Spinal cord (tissue), 10 donors: ENCODE results near the gene PVALEF. TPM values are rescaled to one million over a fixed set of nuclear protein-coding genes. Genes with fewer than 3 reads are reported as not detected.

Experiments
- DNase-seq, 6 donors: peaks; one replicate each; pipeline versions ENCODE4 v3.0.0 to v3.0.0-alpha.2; 2013 to 2015; ENCODE audit warnings: low spot score in 6 of 6, low read depth in 4 of 6
- H3K27ac ChIP-seq: one replicate; pipeline ENCODE4 v1.5.1; 2013; ENCODE audit warnings: low read depth, low read length, control low read depth
- H3K27me3 ChIP-seq: one replicate; pipeline ENCODE4 v1.6.1; 2013; ENCODE audit warnings: low read length; ENCODE audit not compliant: control insufficient read depth, insufficient read depth
- H3K36me3 ChIP-seq: one replicate; pipeline ENCODE4 v1.6.1; 2013; ENCODE audit warnings: low read length; ENCODE audit not compliant: control insufficient read depth, insufficient read depth
- H3K4me1 ChIP-seq: one replicate; pipeline ENCODE4 v1.6.1; 2013; ENCODE audit warnings: low read length; ENCODE audit not compliant: control insufficient read depth, insufficient read depth
- H3K4me3 ChIP-seq: one replicate; pipeline ENCODE4 v1.5.1; 2013; ENCODE audit warnings: low read depth, low read length, control low read depth
- H3K9me3 ChIP-seq: one replicate; pipeline ENCODE4 v1.6.1; 2013; ENCODE audit warnings: low read length; ENCODE audit not compliant: control insufficient read depth, insufficient read depth
- WGBS: methylation state at CpG from one replicate; pipeline ENCODE4 v1.1.5; 2013; ENCODE audit warnings: missing lambda C conversion rate; ENCODE audit not compliant: insufficient coverage; 5-methylcytosine and 5-hydroxymethylcytosine counted together
- polyA plus RNA-seq, 2 donors: library from polyadenylated mRNA; unstranded; fragments of 120-200 nt; gene quantifications; one replicate each; pipeline ENCODE4 v1.2.1, GENCODE V29; 2013; ENCODE audit not compliant: insufficient read length in 2 of 2
- total RNA-seq, 2 donors: library from RNA; depleted of rRNA in 1 of 2; stranded (reverse); fragments of 120-200 nt in 1 of 2; fragments of >200 nt in 1 of 2; gene quantifications; one replicate each; pipeline versions ENCODE4 v1.2.3 to v1.2.4, GENCODE V29; 2013 to 2014
- donor health status: healthy.

The PVALEF gene
- total and polyA plus RNA-seq, 4 donors = 0.11 to 0.90 (median 0.73) TPM; not detected in 1

DNA sequence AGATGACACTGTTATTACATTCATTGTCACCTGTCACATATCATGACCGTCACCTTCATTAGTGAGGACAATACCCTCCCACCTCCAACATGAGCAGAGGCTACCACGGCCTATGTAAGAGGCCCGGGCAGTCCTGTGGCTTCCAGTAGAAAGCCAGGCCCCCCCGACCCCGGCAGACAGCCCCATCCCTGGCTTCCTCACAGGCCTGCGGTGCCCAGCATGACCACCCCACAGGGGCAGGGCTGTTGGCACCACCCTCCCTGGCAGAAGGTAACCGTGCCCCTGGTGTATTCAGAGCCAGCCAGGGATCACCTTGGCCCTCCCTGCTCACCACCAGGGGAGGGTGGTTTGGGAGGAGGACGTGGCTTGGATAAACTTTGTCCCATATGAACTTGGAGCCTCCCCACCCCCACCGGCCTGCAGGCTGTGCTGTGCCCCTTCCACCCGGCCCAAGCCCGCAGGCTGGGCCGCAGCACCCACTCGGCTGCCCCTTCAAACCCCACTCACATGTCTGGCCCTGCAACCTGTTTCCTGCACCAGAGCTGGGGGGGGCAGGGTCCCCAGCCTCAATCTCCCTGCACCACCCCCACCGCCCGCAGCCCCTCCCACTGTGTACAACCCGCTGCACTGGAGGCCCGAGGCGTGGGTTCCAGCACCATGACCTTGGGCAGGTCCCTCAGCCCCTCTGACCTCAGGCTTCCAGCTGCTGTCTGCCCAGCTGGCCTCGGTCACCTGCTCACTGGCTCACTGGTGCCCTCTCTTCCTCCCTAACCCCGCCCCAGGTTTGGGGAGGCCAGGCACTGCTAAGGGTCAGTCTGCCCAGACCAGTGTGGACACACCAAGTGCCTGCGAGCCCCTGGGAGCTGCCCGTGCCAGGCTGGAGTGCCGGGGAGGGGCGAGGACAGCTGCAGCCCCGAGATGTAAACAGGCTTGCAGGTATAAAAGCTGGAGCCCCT, 13.1 kb downstream of the PVALEF start:
- no peak overlapping the region for H3K27ac ChIP-seq

DNA sequence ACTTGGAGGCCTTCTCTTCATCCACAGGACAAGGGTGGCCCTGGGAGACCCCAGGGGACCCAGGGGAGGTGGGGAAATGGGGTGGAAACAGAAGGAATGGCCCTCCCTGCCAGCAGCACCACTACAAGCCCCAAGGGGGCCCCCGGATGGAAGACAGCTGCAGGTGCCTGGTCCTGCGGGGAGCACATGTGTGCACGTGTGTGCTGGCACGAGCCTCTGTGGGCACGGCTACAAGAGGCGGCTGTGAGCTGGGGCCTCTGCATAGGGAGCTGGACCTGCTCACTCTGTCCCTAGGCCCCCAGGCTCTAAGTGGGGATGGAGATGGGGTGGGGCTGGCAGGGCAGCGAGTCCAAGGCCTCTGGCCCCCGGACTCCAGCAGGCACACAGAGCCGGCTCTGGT, 13.9 kb downstream of the PVALEF start:
- 74% methylated on average over 7 of the region's 9 CpGs for WGBS
- H3K9me3 ChIP-seq = peaks cover 4% of the 10 kb centered on the region

More for the DNA sequence above, 13.1 kb downstream of the PVALEF start:
- peaks cover 17% of the 10 kb centered on the region for H3K4me1 ChIP-seq
- no peak overlapping the region for H3K4me3 ChIP-seq
- DNase-seq = no peak
- peaks cover 4% of the 10 kb centered on the region for H3K9me3 ChIP-seq
- peaks cover 8% of the 10 kb centered on the region for H3K36me3 ChIP-seq
- 84% methylated on average over 23 of the region's 25 CpGs for WGBS
- no peaks in the 10 kb centered on the region for H3K27me3 ChIP-seq

DNA sequence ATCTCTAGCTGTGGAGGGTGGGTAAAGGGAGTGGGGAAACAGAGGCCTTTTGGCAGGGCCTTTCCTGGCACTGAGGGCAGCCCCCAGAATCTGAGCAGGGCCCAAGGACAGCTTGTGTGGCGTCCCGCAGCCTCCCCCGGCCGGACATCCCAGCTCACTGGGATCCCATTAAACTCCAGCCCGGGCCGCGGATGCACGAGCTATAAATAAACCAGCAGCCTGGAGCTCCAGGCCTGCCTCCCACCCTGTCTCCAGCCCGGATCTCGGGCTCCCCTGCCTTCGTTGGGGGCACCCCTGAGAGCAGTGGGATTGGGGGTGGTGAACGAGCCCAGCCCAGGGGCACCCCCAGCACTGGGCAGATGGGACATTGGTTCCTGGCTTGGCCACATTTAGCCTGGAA, 14.6 kb downstream of the PVALEF start:
- Histone ChIP-seq H3K4me3 (no peak overlapping the region), H3K27me3 (no peaks in the 10 kb centered on the region), H3K4me1 (peaks cover 17% of the 10 kb centered on the region), H3K36me3 (peaks cover 8% of the 10 kb centered on the region), H3K9me3 (peaks cover 4% of the 10 kb centered on the region), H3K27ac (no peak overlapping the region)
- WGBS = 61% methylated on average over 12 of the region's 12 CpGs
- DNase-seq = no peak

More for the DNA sequence above, 13.9 kb downstream of the PVALEF start:
- DNase-seq = no peak
- no peak overlapping the region for H3K27ac ChIP-seq
- no peaks in the 10 kb centered on the region for H3K27me3 ChIP-seq
- H3K4me3 ChIP-seq = no peak overlapping the region
- peaks cover 8% of the 10 kb centered on the region for H3K36me3 ChIP-seq
- peaks cover 17% of the 10 kb centered on the region for H3K4me1 ChIP-seq

DNA sequence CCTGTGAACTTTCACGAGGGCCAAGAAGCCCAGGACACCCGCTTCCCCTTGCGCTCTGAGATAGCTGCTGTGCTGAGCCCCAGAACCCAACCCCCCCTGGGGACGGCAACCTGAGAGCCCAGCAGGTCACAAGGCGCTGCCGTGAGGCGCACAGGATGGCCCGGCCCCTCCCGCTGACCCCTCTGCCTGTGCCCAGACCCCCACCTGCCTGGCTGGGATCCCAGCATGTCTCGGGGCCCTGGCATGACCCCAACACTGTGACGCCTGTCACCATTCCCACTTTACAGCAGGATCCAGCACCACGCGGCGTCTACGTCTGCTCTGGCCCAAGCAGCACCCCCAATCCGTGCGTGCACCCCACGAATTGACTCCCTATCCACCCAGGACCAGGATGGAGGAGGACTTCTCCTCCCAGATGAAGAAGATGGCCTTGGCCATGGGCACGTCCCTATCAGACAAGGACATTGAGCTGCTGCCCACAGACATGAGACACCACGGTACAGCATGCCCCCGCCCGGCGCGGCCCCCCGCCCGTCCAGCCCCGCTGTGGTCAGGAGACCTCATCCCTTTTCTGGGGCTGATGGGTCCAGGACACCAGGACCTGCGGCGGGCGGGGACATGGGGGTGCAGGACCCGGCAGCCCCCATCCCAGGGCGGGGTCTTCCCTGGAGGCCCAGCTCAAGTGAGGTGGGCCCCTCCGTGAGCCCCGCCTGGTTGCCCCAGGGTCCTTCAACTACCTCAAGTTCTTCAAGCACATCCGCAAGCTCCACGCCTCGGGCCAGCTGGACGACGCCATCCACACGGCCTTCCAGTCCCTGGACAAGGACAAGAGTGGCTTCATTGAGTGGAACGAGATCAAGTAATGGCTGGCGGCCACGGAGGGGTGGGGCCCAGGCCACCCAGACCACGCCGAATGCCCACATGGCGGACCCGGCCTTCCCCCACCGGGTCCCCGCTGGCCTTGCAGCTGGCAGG, 15.8 kb downstream of the PVALEF start:
- 93% methylated on average over 49 of the region's 49 CpGs for WGBS
- Histone ChIP-seq H3K27ac (no peak overlapping the region), H3K27me3 (no peaks in the 10 kb centered on the region), H3K36me3 (peaks cover 8% of the 10 kb centered on the region), H3K4me3 (no peak overlapping the region), H3K9me3 (no peaks in the 10 kb centered on the region), H3K4me1 (peaks cover 17% of the 10 kb centered on the region)
- DNase-seq = no peak

DNA sequence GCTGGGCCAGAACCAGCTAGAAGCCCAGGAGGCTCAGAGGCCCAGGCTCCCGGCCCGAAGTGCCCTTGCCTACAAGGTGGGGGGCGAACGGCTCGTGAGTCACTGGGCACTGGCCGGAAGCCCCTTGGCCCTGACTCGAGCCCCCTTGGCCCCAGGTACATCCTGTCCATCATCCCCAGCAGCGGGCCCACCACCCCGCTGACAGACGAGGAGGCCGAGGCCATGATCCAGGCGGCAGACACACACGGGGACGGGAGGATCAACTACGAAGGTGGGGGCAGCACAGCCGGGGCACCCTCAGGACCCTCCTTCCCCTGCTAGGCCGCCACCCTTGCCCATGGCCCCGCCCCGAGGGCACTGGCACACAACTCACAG, 16.5 kb downstream of the PVALEF start:
- no peaks in the 10 kb centered on the region for H3K27me3 ChIP-seq
- no peak for DNase-seq
- H3K36me3 ChIP-seq = peaks cover 8% of the 10 kb centered on the region
- peaks cover 17% of the 10 kb centered on the region for H3K4me1 ChIP-seq
- no peak overlapping the region for H3K4me3 ChIP-seq
- no peaks in the 10 kb centered on the region for H3K9me3 ChIP-seq
- no peak overlapping the region for H3K27ac ChIP-seq
- WGBS = 91% methylated on average over 19 of the region's 19 CpGs

DNA sequence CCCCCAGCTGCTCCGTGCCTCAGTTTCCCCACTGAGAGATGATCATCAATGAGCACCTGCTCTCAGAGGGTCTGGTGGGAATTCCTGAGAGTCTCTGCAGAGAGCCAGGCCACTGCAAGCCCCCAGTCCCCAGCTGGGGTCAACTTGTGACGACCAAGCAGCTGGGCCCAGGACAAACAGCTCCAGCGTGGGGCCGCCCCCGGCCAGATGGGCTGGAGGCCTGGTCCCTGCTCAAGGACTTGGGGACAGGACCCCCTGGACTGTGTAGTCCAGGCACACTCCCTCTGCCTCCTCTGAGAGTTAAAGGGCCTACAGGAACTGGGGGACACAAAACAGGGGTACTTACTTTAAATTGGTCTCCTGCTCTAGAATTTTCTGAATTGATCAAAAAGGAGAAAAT, 17.3 kb downstream of the PVALEF start:
- no peaks in the 10 kb centered on the region for H3K9me3 ChIP-seq
- H3K27me3 ChIP-seq = no peaks in the 10 kb centered on the region

DNA sequence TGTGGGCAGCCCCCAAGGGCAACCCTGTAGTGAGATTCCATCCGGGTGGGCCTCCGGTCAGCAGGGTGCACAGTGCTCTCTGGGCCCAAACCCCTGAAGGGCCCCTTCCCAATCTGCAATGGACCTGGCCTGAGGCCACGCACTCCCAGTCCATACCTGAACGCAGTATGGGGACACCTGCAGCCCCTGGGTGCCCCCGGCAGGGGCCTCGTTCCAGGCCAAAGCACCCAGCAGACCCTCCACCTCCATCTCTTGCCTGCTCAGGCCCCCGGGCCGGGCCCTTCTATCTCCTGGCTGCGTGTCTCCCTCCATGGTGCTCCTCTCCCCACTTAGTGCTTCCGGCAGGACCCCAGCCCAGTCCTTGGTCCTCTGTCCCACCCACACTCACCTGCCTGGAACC, 18.0 kb downstream of the PVALEF start:
- WGBS = 90% methylated on average over 10 of the region's 10 CpGs

More for the DNA sequence above, 17.3 kb downstream of the PVALEF start:
- H3K4me3 ChIP-seq = no peak overlapping the region
- 80% methylated on average over 5 of the region's 5 CpGs for WGBS
- H3K36me3 ChIP-seq = peaks cover 14% of the 10 kb centered on the region
- H3K4me1 ChIP-seq = peaks cover 17% of the 10 kb centered on the region
- H3K27ac ChIP-seq = no peak overlapping the region
- DNase-seq = no peak

DNA sequence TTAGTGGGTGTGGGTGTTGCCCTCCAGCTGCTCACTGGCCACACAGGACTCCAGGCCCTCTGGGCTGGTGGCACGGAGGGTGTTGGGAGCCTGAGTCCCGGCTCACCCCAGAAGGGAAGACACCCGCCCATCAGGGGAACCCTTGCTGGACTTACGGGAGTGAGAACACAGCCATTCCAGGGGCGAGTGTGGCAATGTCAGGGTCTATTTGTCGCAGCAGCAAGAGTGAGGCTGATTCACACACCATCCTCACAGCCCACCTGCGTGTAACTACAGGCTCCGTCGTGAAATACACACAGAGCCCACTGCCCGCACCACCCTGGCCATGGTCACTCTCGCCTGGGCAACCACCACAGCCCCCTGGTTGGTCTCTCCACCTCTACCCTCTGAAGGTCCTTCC, 18.5 kb downstream of the PVALEF start:
- 94% methylated on average over 11 of the region's 11 CpGs for WGBS
- H3K9me3 ChIP-seq = no peaks in the 10 kb centered on the region
- no peak overlapping the region for H3K27ac ChIP-seq
- DNase-seq = no peak
- no peak overlapping the region for H3K4me3 ChIP-seq
- H3K36me3 ChIP-seq = peaks cover 26% of the 10 kb centered on the region
- peaks cover 16% of the 10 kb centered on the region for H3K4me1 ChIP-seq
- no peaks in the 10 kb centered on the region for H3K27me3 ChIP-seq

More for the DNA sequence above, 18.0 kb downstream of the PVALEF start:
- Histone ChIP-seq H3K36me3 (peaks cover 21% of the 10 kb centered on the region), H3K27me3 (no peaks in the 10 kb centered on the region), H3K4me1 (peaks cover 17% of the 10 kb centered on the region), H3K27ac (no peak overlapping the region), H3K9me3 (no peaks in the 10 kb centered on the region), H3K4me3 (no peak overlapping the region)
- no peak for DNase-seq

DNA sequence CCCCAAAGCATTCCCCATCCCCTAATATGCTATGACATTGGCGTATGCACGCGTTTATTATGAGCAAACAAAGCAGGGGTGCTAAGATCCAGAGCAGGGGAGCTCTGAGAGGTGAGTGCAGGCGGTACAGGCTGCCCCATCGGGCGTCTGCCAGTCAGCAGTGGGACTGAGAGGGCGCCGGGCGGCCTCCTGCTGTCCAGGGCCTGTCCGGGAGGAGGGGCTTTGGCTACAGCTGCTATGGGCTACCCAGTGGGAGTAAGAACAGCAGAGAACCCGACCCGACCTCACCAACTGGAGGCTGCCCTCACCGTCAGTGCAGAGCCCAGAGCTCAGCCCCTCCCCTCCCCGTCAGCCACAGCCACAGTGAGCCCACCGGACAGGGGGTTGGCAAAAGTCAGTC, 19.2 kb downstream of the PVALEF start:
- Histone ChIP-seq H3K27ac (no peak overlapping the region), H3K4me3 (no peak overlapping the region), H3K36me3 (peaks cover 31% of the 10 kb centered on the region), H3K4me1 (peaks cover 9% of the 10 kb centered on the region), H3K9me3 (no peaks in the 10 kb centered on the region), H3K27me3 (no peaks in the 10 kb centered on the region)
- no peak for DNase-seq
- 21% methylated on average over 15 of the region's 15 CpGs for WGBS
